ENCODE results near the gene CPB2. TPM values are rescaled to one million over a fixed set of nuclear protein-coding genes. Genes with fewer than 3 reads are reported as not detected.
A peak's percentile ranks its signal among the peaks of the same experiment; 100 is the strongest.

The CPB2 gene
- total RNA-seq, 1 experiment from 2014 or later: not detected

DNA sequence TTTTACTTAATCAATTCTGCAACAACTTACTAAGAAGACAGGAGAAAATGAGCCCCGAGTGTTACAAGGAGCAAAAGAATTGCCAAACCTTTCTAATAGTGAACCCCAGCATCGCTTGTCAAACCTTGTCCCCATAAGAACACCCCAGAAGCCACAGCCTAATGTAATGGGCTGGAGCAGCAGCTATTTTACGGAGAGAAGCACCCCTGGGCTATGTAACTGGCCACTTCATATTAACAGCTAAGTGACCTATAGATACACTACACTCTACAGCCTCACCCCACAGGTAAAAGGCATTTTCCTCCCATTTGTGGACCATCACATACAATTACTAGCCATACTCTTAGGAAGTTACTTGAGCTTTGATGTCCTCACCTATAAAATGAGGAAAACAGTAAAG lies 27.3 kb upstream of the CPB2 start:
- Histone ChIP-seq H2AFZ (ENCODE audit: low read length) (no peak overlapping the region), H3K27me3 (ENCODE audit: low read length) (no peaks in the 10 kb centered on the region), H3K4me2 (ENCODE audit: low read depth, low read length, poor library complexity, severe bottlenecking) (no peak overlapping the region), H3K36me3 (ENCODE audit: insufficient read depth, low read length) (peaks cover 75% of the 10 kb centered on the region), H3K4me1 (ENCODE audit: low read length) (peaks cover 3% of the 10 kb centered on the region; the same call in 1 of the 2 replicates), H3K27ac (ENCODE audit: low read length) (no peak overlapping the region), H3K9ac (ENCODE audit: low read length) (no peak overlapping the region), H3K4me3 (ENCODE audit: low read length) (no peak overlapping the region), H3K9me3 (ENCODE audit: low read length) (no peaks in the 10 kb centered on the region), H3K9me2 (replicated peaks; ENCODE audit: insufficient read depth, low read length) (no peaks in the 10 kb centered on the region), H4K20me1 (ENCODE audit: insufficient read depth, low read depth, low read length) (peaks cover 31% of the 10 kb centered on the region), H3K79me2 (ENCODE audit: low read length) (0 out of 2 replicates have a peak, but pooled peaks cover 4% of the 10 kb centered on the region)
- no peak for DNase-seq

DNA sequence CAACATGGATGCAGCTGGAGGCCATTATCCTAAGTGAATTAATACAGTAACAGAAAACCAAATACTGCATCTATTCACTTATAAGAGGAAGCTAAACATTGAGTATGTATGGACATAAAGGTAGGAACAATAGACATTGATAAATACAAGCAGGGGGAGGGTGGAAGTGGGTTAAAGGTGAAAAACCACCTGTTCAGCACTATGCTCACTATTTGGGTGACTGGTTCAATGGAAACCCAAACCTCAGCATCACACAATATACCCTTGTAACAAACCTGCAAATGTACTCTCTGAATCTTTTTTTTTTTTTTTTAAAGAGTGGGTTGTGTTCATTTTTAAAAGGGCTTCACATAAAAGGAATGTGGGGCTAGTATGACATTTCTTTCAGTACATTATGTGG lies 26.9 kb upstream of the CPB2 start:
- Histone ChIP-seq H3K36me3 (ENCODE audit: insufficient read depth, low read length) (peaks cover 76% of the 10 kb centered on the region), H3K4me2 (ENCODE audit: low read depth, low read length, poor library complexity, severe bottlenecking) (no peak overlapping the region), H3K4me1 (ENCODE audit: low read length) (peaks cover 3% of the 10 kb centered on the region; the same call in 1 of the 2 replicates), H2AFZ (ENCODE audit: low read length) (no peak overlapping the region), H3K9me3 (ENCODE audit: low read length) (no peaks in the 10 kb centered on the region), H3K9me2 (replicated peaks; ENCODE audit: insufficient read depth, low read length) (no peaks in the 10 kb centered on the region), H3K4me3 (ENCODE audit: low read length) (no peak overlapping the region), H3K27me3 (ENCODE audit: low read length) (no peaks in the 10 kb centered on the region), H3K79me2 (ENCODE audit: low read length) (0 out of 2 replicates have a peak, but pooled peaks cover 4% of the 10 kb centered on the region), H4K20me1 (ENCODE audit: insufficient read depth, low read depth, low read length) (peaks cover 35% of the 10 kb centered on the region), H3K27ac (ENCODE audit: low read length) (no peak overlapping the region), H3K9ac (ENCODE audit: low read length) (no peak overlapping the region)
- no peak for DNase-seq

DNA sequence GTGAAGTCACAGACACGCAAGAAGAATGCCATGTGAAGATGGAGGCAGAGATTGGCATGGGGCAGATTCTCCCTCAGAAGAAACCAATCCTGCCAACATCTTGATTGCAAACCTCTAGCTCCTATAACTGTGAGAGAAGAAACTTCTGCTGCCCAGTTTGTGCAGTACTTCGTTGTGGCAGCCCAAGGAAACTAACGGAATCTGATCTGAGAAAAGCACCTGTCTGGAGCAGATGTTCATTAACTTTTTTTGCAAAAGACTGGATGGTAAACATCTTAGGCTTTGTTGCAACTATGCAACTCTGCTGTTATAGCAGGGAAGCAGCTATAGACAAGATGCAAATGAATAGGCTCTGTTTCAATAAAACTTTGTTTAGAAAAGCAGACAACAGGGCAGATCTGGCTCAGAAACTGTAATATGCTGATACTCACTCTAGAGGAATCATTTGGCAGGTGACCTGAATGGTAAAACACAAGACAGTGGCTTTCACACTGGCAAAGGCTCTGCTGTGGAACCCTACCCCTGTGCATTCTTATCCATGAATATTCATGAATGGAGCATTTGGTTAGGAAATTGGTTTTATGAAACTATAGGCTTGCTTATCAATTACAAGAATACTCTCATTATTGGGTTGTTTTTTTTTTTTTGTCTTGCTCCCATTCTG lies 25.3 kb upstream of the CPB2 start:
- Histone ChIP-seq H3K27ac (ENCODE audit: low read length) (no peak overlapping the region), H3K27me3 (ENCODE audit: low read length) (no peaks in the 10 kb centered on the region), H3K4me3 (ENCODE audit: low read length) (no peak overlapping the region), H2AFZ (ENCODE audit: low read length) (no peak overlapping the region), H4K20me1 (ENCODE audit: insufficient read depth, low read depth, low read length) (peaks cover 39% of the 10 kb centered on the region), H3K9ac (ENCODE audit: low read length) (no peak overlapping the region), H3K4me2 (ENCODE audit: low read depth, low read length, poor library complexity, severe bottlenecking) (no peak overlapping the region), H3K4me1 (ENCODE audit: low read length) (no peaks in the 10 kb centered on the region), H3K9me3 (ENCODE audit: low read length) (no peaks in the 10 kb centered on the region), H3K9me2 (replicated peaks; ENCODE audit: insufficient read depth, low read length) (no peaks in the 10 kb centered on the region), H3K79me2 (ENCODE audit: low read length) (0 out of 2 replicates have a peak, but pooled peaks cover 4% of the 10 kb centered on the region), H3K36me3 (ENCODE audit: insufficient read depth, low read length) (peaks cover 76% of the 10 kb centered on the region)
- no peak for DNase-seq

DNA sequence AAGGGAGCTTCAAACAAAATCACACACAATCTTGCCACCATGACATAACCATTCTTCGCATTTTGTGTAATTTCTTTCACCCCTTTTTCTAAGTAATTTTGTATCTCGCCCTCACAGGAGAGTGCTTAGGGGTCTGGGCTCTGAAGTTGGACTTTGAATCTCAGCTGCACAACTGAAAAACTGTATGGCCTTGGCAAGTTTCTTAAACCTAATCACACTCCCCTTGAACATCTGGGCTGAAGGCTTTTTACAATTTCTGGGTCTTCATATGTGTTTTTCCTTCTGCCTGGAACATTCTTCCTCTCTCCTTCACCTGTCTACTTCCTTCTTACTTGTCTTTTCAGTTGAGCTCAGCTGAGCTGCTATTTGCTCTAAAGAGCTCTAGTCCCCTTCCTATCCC lies 24.3 kb upstream of the CPB2 start:
- Histone ChIP-seq H3K9ac (ENCODE audit: low read length) (no peak overlapping the region), H3K4me3 (ENCODE audit: low read length) (no peak overlapping the region), H3K9me2 (replicated peaks; ENCODE audit: insufficient read depth, low read length) (no peaks in the 10 kb centered on the region), H3K9me3 (ENCODE audit: low read length) (no peaks in the 10 kb centered on the region), H3K27me3 (ENCODE audit: low read length) (no peaks in the 10 kb centered on the region), H2AFZ (ENCODE audit: low read length) (no peak overlapping the region), H3K4me2 (ENCODE audit: low read depth, low read length, poor library complexity, severe bottlenecking) (no peak overlapping the region), H3K27ac (ENCODE audit: low read length) (no peak overlapping the region), H3K36me3 (ENCODE audit: insufficient read depth, low read length) (peaks cover 70% of the 10 kb centered on the region), H3K79me2 (ENCODE audit: low read length) (0 out of 2 replicates have a peak, but pooled peaks cover 4% of the 10 kb centered on the region), H3K4me1 (ENCODE audit: low read length) (no peaks in the 10 kb centered on the region), H4K20me1 (ENCODE audit: insufficient read depth, low read depth, low read length) (peaks cover 39% of the 10 kb centered on the region)
- no peak for DNase-seq

DNA sequence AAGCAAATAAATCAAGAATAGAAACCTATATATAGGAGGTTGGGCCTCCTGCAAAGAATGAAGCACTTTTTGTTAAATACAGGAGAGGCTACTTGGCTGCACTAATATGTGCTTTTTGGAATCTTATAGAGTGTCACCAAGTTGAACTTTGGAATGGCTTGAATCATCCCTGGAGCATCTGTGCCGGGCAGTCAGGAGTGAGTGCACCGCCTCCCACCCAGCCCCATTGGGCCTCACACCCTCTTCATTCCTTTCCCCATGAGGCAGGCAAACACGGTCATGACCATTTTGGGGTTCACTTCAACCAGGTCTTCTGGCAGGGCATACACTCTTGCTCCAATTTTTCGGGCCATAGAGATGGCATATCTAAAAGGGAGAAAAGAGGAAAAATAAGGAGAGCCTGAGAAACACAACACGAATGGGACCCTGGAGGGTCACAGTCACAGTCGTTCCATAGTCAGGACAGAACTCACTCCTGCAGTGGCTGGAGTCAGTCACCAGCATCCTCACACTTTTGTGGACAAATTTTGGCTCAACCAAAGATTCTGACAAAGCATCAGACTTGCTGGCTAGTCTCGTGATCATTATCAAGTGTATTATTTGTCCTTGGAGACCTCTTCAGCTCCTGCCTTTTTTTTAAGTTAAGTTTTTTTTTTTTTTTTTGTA lies 22.7 kb upstream of the CPB2 start:
- H3K79me2 ChIP-seq (ENCODE audit: low read length): no peaks in the 10 kb centered on the region
- H3K9me2 ChIP-seq (replicated peaks; ENCODE audit: insufficient read depth, low read length): no peaks in the 10 kb centered on the region
- peaks cover 56% of the 10 kb centered on the region for H3K36me3 ChIP-seq (ENCODE audit: insufficient read depth, low read length)
- no peak overlapping the region for H3K4me3 ChIP-seq (ENCODE audit: low read length)
- H3K27ac ChIP-seq (ENCODE audit: low read length): no peak overlapping the region
- no peak overlapping the region for H3K9ac ChIP-seq (ENCODE audit: low read length)
- H3K4me1 ChIP-seq (ENCODE audit: low read length): no peaks in the 10 kb centered on the region
- no peak overlapping the region for H3K4me2 ChIP-seq (ENCODE audit: low read depth, low read length, poor library complexity, severe bottlenecking)
- H2AFZ ChIP-seq (ENCODE audit: low read length): no peak overlapping the region
- peaks cover 36% of the 10 kb centered on the region for H4K20me1 ChIP-seq (ENCODE audit: insufficient read depth, low read depth, low read length)
- H3K9me3 ChIP-seq (ENCODE audit: low read length): no peaks in the 10 kb centered on the region
- no peaks in the 10 kb centered on the region for H3K27me3 ChIP-seq (ENCODE audit: low read length)
- DNase-seq: no peak

DNA sequence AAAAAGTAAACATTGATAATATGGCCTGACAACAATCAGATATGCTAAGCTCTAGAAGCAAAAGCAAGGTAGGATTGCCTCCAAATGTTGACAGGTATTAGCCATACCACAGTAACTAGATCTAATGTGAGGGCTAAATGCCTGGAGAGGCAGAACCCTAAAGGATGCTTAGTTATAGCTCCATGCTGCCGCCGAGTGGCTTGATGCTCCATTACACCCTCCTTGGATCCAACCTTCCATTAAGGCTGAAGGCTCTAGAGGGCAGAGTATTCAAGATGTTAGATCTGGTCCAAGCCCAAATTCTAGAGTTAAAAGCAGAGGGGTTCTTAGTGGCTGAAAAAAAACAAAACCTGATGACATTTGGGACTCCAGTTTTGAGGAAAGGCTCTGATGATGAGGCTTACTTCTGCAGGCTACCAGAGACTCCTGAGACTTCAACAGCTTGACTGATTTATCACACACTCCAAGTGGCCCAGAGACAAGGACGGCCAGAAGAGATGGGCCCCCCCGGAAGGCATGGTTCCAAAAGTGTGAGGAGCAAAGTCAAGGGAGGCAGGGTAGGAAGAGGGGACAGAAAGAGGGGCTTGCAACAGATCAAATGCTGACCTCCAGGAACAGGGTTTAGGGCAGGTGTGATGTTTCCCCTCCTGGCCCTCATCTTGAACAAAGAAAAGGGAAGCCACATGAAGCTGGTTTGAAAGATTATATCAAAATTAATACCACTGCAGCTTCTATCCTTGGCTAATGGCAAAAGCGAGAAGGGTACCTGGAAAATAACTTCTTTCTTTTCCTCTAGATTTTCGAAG lies 21.9 kb upstream of the CPB2 start:
- no peak overlapping the region for H3K9ac ChIP-seq (ENCODE audit: low read length)
- H4K20me1 ChIP-seq (ENCODE audit: insufficient read depth, low read depth, low read length): peaks cover 28% of the 10 kb centered on the region
- DNase-seq: peak; percentile 90
- no peaks in the 10 kb centered on the region for H3K4me1 ChIP-seq (ENCODE audit: low read length)
- H3K9me2 ChIP-seq (replicated peaks; ENCODE audit: insufficient read depth, low read length): no peaks in the 10 kb centered on the region
- H3K36me3 ChIP-seq (ENCODE audit: insufficient read depth, low read length): peaks cover 49% of the 10 kb centered on the region
- no peak overlapping the region for H3K4me2 ChIP-seq (ENCODE audit: low read depth, low read length, poor library complexity, severe bottlenecking)
- H3K9me3 ChIP-seq (ENCODE audit: low read length): no peaks in the 10 kb centered on the region
- no peak overlapping the region for H3K4me3 ChIP-seq (ENCODE audit: low read length)
- H3K27ac ChIP-seq (ENCODE audit: low read length): no peak overlapping the region
- H2AFZ ChIP-seq (ENCODE audit: low read length): no peak overlapping the region
- no peaks in the 10 kb centered on the region for H3K79me2 ChIP-seq (ENCODE audit: low read length)
- H3K27me3 ChIP-seq (ENCODE audit: low read length): no peaks in the 10 kb centered on the region

DNA sequence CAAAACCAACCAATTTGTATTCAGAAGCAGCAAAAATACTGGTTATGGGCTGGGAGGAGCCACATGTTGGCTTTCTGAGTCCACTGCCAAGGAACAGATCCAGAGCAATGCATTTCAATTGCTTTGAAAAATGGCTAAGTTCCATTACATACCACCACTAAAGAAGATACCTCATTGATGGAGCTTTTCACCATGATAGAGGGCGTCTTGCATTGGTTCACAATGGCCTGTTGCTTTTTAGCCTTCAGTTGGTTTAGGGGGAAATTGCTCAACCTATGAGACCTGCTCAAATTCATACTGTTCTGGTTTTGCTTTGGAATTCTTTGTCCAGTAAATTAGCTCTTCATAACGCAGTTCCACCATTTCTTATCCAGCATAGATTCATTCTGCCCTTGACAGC lies 21.2 kb upstream of the CPB2 start:
- Histone ChIP-seq H3K9me2 (replicated peaks; ENCODE audit: insufficient read depth, low read length) (no peaks in the 10 kb centered on the region), H3K4me2 (ENCODE audit: low read depth, low read length, poor library complexity, severe bottlenecking) (no peak overlapping the region), H3K9me3 (ENCODE audit: low read length) (no peaks in the 10 kb centered on the region), H3K9ac (ENCODE audit: low read length) (no peak overlapping the region), H4K20me1 (ENCODE audit: insufficient read depth, low read depth, low read length) (peaks cover 28% of the 10 kb centered on the region), H3K27ac (ENCODE audit: low read length) (no peak overlapping the region), H3K36me3 (ENCODE audit: insufficient read depth, low read length) (peaks cover 42% of the 10 kb centered on the region), H3K4me3 (ENCODE audit: low read length) (no peak overlapping the region), H3K4me1 (ENCODE audit: low read length) (no peaks in the 10 kb centered on the region), H2AFZ (ENCODE audit: low read length) (no peak overlapping the region), H3K27me3 (ENCODE audit: low read length) (no peaks in the 10 kb centered on the region), H3K79me2 (ENCODE audit: low read length) (no peaks in the 10 kb centered on the region)
- DNase-seq: no peak
